ENCODE measurements around the gene AKAIN1. TPM values are rescaled to one million over a fixed set of nuclear protein-coding genes. Genes with fewer than 3 reads are reported as not detected.

AKAIN1 gene
- total and polyA plus RNA-seq, 2 donors (not counting 1 experiment from before 2014, with no cell fraction given) = not detected

GRCh38 chr18:5158172-5158571 lies 38.9 kb downstream of the AKAIN1 start:
- WGBS (ENCODE audit: insufficient coverage) = 31% methylated on average over 2 of the region's 3 CpGs
- Mint-ChIP-seq H3K4me1 (peaks cover 3% of the 10 kb centered on the region), H3K9me3 (ENCODE audit: insufficient read depth) (no peaks in the 10 kb centered on the region), H3K4me3 (no peak overlapping the region), H3K27ac (no peak overlapping the region), H3K27me3 (no peaks in the 10 kb centered on the region)
- no peak overlapping the region for H3K9ac ChIP-seq (ENCODE audit: low read length)
- CTCF ChIA-PET = no interaction called here
- no peak for TF ChIP-seq EZH2 (IDR thresholded peaks at IDR 0.05; ENCODE audit: borderline replicate concordance, insufficient read depth, low read depth, low read length, poor library complexity, severe bottlenecking)
- TF ChIP-seq, protein P1, sequence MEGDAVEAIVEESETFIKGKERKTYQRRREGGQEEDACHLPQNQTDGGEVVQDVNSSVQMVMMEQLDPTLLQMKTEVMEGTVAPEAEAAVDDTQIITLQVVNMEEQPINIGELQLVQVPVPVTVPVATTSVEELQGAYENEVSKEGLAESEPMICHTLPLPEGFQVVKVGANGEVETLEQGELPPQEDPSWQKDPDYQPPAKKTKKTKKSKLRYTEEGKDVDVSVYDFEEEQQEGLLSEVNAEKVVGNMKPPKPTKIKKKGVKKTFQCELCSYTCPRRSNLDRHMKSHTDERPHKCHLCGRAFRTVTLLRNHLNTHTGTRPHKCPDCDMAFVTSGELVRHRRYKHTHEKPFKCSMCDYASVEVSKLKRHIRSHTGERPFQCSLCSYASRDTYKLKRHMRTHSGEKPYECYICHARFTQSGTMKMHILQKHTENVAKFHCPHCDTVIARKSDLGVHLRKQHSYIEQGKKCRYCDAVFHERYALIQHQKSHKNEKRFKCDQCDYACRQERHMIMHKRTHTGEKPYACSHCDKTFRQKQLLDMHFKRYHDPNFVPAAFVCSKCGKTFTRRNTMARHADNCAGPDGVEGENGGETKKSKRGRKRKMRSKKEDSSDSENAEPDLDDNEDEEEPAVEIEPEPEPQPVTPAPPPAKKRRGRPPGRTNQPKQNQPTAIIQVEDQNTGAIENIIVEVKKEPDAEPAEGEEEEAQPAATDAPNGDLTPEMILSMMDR (IDR thresholded peaks at IDR 0.05) = no peak
- H3K4me3 ChIP-seq (ENCODE audit: control extremely low read depth in 1 of 5, extremely low read depth in 1 of 5, insufficient read depth in 1 of 5, low read depth in 2 of 5, low read length in 4 of 5) = no peak overlapping the region
- peaks cover 0 to 3% (median 0%) of the 10 kb centered on the region in 4 experiments for H3K27me3 ChIP-seq (replicated peaks in 1 of 4; ENCODE audit: control extremely low read depth in 1 of 4, control insufficient read depth in 3 of 4, insufficient read depth in 4 of 4, low read length in 3 of 4)
- H3K4me1 ChIP-seq (ENCODE audit: control insufficient read depth in 2 of 2, insufficient read depth in 2 of 2, low read length in 2 of 2) = peaks cover 0 to 2% of the 10 kb centered on the region in 2 donors
- H3K9me3 ChIP-seq (ENCODE audit: control extremely low read depth in 1 of 3, control insufficient read depth in 2 of 3, insufficient read depth in 1 of 3, low read length in 2 of 3) = no peaks in the 10 kb centered on the region
- no peak for ATAC-seq (ENCODE audit: low read depth)
- no peak overlapping the region for H3K4me2 ChIP-seq (replicated peaks; ENCODE audit: low read depth, low read length, poor library complexity, severe bottlenecking)
- intact Hi-C loops (cut with micrococcal nuclease) = no loop called here
- H4K20me1 ChIP-seq (ENCODE audit: control insufficient read depth, insufficient read depth, low read length, poor library complexity, severe bottlenecking) = no peaks in the 10 kb centered on the region
- H3K27ac ChIP-seq (ENCODE audit: low read length in 2 of 2) = no peak overlapping the region
- POLR2A ChIA-PET = no interaction called here
- H2AFZ ChIP-seq (ENCODE audit: insufficient read depth, low read depth, low read length, poor library complexity, severe bottlenecking) = peak overlapping the region; percentile 49
- DNase-seq = no peak
- H3K79me2 ChIP-seq (ENCODE audit: control insufficient read depth, insufficient read depth, low read length) = no peaks in the 10 kb centered on the region
- H3K36me3 ChIP-seq (replicated peaks in 1 of 2; ENCODE audit: control extremely low read depth in 1 of 2, control insufficient read depth in 1 of 2, extremely low read depth in 1 of 2, insufficient read depth in 2 of 2, low read length in 1 of 2) = no peaks in the 10 kb centered on the region

DNA sequence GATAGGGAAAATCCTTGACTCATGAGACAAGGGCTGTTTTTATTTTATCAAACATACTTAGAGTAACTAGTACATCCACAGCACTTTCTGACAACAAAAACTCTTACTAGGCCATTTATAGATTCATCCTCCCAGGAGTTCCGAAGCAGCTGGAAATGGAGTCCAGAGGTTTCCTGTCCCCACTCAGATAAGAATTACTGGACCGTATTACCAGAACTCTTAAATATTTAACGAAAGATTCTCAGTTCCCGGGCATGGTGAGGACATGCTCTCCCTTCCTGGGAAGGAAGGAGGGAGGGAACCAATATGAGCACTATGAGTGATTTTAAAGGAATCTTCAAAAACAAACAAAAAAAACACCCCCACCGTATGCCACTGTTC lies 41.2 kb downstream of the AKAIN1 start:
- DNase-seq (no peak), ATAC-seq (ENCODE audit: low read depth) (no peak)
- intact Hi-C loops (cut with micrococcal nuclease) = no loop called here
- CTCF ChIA-PET = no interaction called here
- POLR2A ChIA-PET = no interaction called here
- Mint-ChIP-seq H3K4me3 (no peak overlapping the region), H3K27ac (no peak overlapping the region), H3K4me1 (peaks cover 3% of the 10 kb centered on the region), H3K27me3 (no peaks in the 10 kb centered on the region), H3K9me3 (ENCODE audit: insufficient read depth) (no peaks in the 10 kb centered on the region)
- no peak for TF ChIP-seq EZH2 (IDR thresholded peaks at IDR 0.05; ENCODE audit: borderline replicate concordance, insufficient read depth, low read depth, low read length, poor library complexity, severe bottlenecking)
- TF ChIP-seq, protein P1 (IDR thresholded peaks at IDR 0.05) = no peak
- 80% methylated on average over 2 of the region's 5 CpGs for WGBS (ENCODE audit: insufficient coverage)
- Histone ChIP-seq H3K9me3 (ENCODE audit: control extremely low read depth in 1 of 3, control insufficient read depth in 2 of 3, insufficient read depth in 1 of 3, low read length in 2 of 3) (no peaks in the 10 kb centered on the region), H3K4me3 (ENCODE audit: control extremely low read depth in 1 of 5, extremely low read depth in 1 of 5, insufficient read depth in 1 of 5, low read depth in 2 of 5, low read length in 4 of 5) (no peak overlapping the region), H3K9ac (ENCODE audit: low read length) (no peak overlapping the region), H3K27ac (ENCODE audit: low read length in 2 of 2) (no peak overlapping the region), H3K4me1 (ENCODE audit: control insufficient read depth in 2 of 2, insufficient read depth in 2 of 2, low read length in 2 of 2) (peaks cover 0 to 2% of the 10 kb centered on the region in 2 donors), H2AFZ (ENCODE audit: insufficient read depth, low read depth, low read length, poor library complexity, severe bottlenecking) (no peak overlapping the region), H3K4me2 (replicated peaks; ENCODE audit: low read depth, low read length, poor library complexity, severe bottlenecking) (no peak overlapping the region), H4K20me1 (ENCODE audit: control insufficient read depth, insufficient read depth, low read length, poor library complexity, severe bottlenecking) (no peaks in the 10 kb centered on the region), H3K27me3 (replicated peaks in 1 of 4; ENCODE audit: control extremely low read depth in 1 of 4, control insufficient read depth in 3 of 4, insufficient read depth in 4 of 4, low read length in 3 of 4) (no peaks in the 10 kb centered on the region), H3K36me3 (replicated peaks in 1 of 2; ENCODE audit: control extremely low read depth in 1 of 2, control insufficient read depth in 1 of 2, extremely low read depth in 1 of 2, insufficient read depth in 2 of 2, low read length in 1 of 2) (no peaks in the 10 kb centered on the region), H3K79me2 (ENCODE audit: control insufficient read depth, insufficient read depth, low read length) (no peaks in the 10 kb centered on the region)
